BLaER1 (cell line): Measurements from ENCODE around the gene ATP5F1D.
A peak's percentile ranks its signal among the peaks of the same experiment; 100 is the strongest.

Source experiments
- H3K27ac ChIP-seq: shearing (Covaris generic); formaldehyde crosslinking; 2 replicates; pipeline ENCODE4 v1.8.1; 2022
- H3K27me3 ChIP-seq: shearing (Covaris generic); formaldehyde crosslinking; 2 replicates; pipeline ENCODE4 v1.8.1; 2022
- H3K36me3 ChIP-seq: shearing (Covaris generic); formaldehyde crosslinking; 2 replicates; pipeline ENCODE4 v1.8.1; 2022
- H3K4me1 ChIP-seq: shearing (Covaris generic); formaldehyde crosslinking; 2 replicates; pipeline ENCODE4 v1.8.1; 2022
- H3K4me2 ChIP-seq: shearing (Covaris generic); formaldehyde crosslinking; 2 replicates; pipeline ENCODE4 v1.8.1; 2022
- H3K4me3 ChIP-seq: shearing (Covaris generic); formaldehyde crosslinking; 2 replicates; pipeline ENCODE4 v1.8.1; 2022
- H3K9ac ChIP-seq: shearing (Covaris generic); formaldehyde crosslinking; 2 replicates; pipeline ENCODE4 v1.8.1; 2022
- H3K9me3 ChIP-seq: shearing (Covaris generic); formaldehyde crosslinking; 2 replicates; pipeline ENCODE4 v1.8.1; 2022
- H4K20me1 ChIP-seq: shearing (Covaris generic); formaldehyde crosslinking; 2 replicates; pipeline ENCODE4 v1.8.1; 2022
- Cebpa-rat ChIP-seq: shearing (Covaris generic); IDR thresholded peaks from 2 replicates; pipeline ENCODE4 v1.8.1; 2022

ATP5F1D gene

DNA sequence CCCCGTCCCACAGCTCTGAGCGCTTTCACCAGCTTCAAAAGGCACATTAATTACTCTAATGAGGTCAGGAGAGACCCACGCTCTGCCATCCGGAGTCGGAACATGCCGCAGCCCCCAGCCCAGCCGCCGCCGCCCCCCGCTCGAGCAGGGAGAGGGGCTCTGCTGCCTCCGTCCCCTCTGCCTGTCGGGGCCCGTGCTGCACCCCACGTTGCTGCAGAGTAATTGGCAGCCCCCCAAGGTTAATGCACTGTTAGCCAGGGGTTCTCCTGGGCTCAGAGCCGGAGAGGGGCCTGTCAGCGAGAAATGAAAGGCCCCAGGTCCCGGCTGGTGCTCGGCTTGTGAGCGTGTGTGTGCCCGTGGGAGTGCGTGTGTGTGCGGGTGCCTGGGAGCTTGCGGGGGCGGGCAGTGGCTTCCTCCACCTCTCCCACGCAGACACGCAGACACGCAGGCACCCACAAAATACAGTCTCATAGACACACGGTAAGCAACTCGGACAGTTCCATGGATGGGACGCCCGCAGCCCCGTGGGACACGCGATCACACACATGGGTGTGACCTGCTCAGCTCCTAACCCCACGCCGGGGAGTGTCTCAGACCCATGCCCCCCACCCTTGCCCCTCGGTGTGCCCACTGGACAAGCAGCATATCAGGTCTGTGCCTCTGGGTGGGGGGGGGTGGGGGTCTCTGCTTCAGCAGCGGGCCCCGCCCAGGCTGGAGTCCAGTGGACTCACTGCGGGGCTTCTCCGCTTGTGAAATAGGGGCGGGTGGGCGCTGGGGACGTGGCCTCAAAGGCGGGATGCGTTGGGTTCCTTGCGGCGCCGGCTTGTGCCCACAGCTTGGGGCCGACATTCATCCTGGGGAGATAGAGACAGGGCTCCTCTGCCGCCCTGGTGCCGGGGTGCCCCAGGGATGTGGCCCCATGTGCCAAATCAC lies 39.4 kb downstream of the ATP5F1D start:
- Histone ChIP-seq H3K27ac (no peak overlapping the region), H3K4me1 (peaks cover 32% of the 10 kb centered on the region), H4K20me1 (peaks cover 50% of the 10 kb centered on the region), H3K36me3 (peaks cover 27% of the 10 kb centered on the region), H3K4me3 (no peak overlapping the region), H3K27me3 (peaks cover 33% of the 10 kb centered on the region), H3K9ac (no peak overlapping the region), H3K4me2 (no peak overlapping the region), H3K9me3 (no peaks in the 10 kb centered on the region)
- TF ChIP-seq Cebpa-rat: no peak

DNA sequence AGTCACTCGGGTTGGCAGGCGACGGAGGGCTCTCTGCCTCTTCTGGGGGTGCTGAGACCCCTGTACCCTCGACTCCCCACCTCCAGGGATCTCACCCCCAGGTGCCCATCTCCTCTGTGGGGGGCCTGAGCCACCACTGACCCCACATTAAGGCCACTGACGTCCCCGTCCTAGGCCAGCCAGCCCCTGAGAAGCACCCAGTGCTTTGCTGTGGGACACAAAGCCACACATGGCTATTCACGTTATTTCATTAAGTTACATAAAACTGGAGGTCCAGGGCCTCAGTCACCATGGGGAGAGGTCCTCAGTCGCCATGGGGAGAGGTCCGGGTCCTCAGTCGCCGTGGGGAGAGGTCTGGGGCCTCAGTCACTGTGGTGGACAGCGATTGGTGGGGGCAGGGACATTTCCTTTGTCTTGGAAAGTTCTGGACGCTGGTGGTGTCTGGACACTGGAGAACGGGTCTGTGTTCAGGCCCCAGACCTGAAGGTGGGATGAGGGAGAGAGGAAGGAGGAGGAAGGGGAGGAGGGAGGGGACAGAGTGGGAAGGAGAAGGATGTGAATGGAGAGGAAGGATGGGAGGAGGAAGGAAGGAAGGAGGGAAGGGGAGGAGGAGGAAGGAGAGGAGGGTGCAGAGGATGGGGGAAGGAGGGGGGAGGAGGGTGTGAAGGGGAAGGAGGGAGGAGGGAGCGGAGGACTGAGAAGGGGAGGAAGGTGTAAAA lies 40.2 kb downstream of the ATP5F1D start:
- H3K9ac ChIP-seq: no peak overlapping the region
- peaks cover 46% of the 10 kb centered on the region for H4K20me1 ChIP-seq
- no peak overlapping the region for H3K4me2 ChIP-seq
- H3K4me3 ChIP-seq: no peak overlapping the region
- no peak overlapping the region for H3K27ac ChIP-seq
- H3K9me3 ChIP-seq: no peaks in the 10 kb centered on the region
- H3K36me3 ChIP-seq: peaks cover 27% of the 10 kb centered on the region
- peaks cover 41% of the 10 kb centered on the region for H3K27me3 ChIP-seq
- peaks cover 31% of the 10 kb centered on the region for H3K4me1 ChIP-seq
- no peak for TF ChIP-seq Cebpa-rat

DNA sequence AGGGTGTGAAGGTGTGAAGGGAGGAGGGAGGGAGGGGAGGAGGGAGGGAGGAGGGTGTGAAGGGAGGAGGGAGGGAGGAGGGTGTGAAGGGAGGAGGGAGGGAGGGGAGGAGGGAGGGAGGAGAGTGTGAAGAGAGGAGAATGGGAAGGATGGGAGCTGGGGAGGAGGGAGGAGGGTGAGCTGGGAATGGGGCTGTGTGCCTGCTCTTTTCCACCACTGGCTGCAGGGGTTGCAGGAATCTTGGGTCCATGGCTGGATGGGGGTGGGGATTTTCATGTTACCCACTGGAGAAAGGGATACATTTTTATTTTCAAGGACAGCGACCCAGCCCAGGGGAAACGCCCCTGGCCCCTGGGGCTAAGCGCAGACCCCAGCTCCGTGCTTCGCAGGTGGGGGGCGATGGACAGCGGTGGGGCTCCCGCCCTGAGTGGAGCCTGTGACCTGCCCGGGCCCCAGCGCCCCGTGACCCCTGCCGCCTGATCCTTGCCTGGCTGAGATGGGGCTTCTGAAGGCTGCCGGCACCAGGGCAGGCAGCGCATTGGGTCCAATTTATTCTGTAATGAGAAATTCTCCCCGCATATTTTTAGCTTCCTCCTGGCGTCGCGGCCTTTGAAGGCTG lies 41.1 kb downstream of the ATP5F1D start:
- no peak overlapping the region for H3K9ac ChIP-seq
- no peak overlapping the region for H3K4me3 ChIP-seq
- H3K9me3 ChIP-seq: no peaks in the 10 kb centered on the region
- H3K4me1 ChIP-seq: peaks cover 31% of the 10 kb centered on the region
- peaks cover 49% of the 10 kb centered on the region for H4K20me1 ChIP-seq
- no peak for TF ChIP-seq Cebpa-rat
- peaks cover 51% of the 10 kb centered on the region for H3K27me3 ChIP-seq
- H3K4me2 ChIP-seq: no peak overlapping the region
- H3K36me3 ChIP-seq: peaks cover 20% of the 10 kb centered on the region
- H3K27ac ChIP-seq: no peak overlapping the region

DNA sequence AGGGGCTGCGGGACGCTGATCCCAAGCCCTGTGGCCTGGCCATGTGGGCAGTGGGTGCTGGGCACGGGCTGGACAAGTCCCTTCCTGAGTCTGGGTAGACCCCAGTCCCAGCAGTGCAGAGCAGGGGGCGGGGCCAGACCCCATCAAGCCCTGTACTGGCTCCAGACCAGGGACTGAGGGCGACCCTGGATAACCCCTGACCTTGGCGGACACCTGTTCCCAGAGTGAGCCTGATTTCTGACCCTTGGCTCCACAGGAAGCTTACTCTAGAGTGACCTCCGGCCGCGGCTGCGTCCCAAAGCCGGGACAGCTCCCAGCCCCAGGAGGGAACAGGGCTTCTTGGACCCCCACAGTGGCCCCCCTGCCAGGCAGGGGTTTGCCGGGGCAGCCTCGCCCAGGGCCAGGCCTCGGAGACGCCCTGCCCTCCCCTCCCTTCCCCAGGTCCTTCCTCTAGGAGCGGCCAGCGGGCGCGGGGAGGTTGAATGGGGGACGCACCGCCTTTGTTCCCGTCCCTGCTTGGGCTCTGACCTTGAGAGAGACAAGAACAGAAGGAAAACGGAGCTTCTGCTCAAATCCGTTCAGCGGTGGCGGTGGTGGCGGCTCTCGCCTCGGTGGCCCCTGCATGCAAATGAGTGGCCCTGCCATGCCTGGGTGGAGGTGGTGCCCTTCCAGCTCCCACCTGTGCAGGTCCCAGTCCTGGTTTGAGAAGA lies 41.8 kb downstream of the ATP5F1D start:
- no peak overlapping the region for H3K4me3 ChIP-seq
- H4K20me1 ChIP-seq: peaks cover 55% of the 10 kb centered on the region
- no peaks in the 10 kb centered on the region for H3K9me3 ChIP-seq
- H3K4me2 ChIP-seq: no peak overlapping the region
- peaks cover 30% of the 10 kb centered on the region for H3K4me1 ChIP-seq
- H3K36me3 ChIP-seq: peaks cover 13% of the 10 kb centered on the region
- H3K27ac ChIP-seq: no peak overlapping the region
- H3K9ac ChIP-seq: no peak overlapping the region
- no peak for TF ChIP-seq Cebpa-rat
- H3K27me3 ChIP-seq: peaks cover 58% of the 10 kb centered on the region

DNA sequence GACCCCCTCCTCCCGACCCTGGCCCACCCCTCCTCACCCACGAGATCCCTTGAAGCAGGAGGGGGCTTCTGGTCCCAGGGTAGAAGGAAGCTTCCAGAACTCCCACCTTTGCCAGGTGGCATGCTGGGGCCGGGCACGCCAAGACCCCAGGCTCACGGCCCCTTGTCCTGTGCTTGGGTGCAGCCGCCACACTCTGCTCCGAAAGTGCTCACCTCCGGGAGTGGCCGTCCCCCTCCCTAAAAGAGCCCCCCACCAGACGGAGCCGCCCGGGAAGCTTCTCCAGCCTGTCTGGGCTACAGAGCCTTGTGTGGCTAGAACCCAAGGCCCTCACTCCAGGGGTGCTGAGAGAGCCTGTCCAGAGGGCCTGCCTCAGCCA lies 42.4 kb downstream of the ATP5F1D start:
- H3K27me3 ChIP-seq: peaks cover 63% of the 10 kb centered on the region

DNA sequence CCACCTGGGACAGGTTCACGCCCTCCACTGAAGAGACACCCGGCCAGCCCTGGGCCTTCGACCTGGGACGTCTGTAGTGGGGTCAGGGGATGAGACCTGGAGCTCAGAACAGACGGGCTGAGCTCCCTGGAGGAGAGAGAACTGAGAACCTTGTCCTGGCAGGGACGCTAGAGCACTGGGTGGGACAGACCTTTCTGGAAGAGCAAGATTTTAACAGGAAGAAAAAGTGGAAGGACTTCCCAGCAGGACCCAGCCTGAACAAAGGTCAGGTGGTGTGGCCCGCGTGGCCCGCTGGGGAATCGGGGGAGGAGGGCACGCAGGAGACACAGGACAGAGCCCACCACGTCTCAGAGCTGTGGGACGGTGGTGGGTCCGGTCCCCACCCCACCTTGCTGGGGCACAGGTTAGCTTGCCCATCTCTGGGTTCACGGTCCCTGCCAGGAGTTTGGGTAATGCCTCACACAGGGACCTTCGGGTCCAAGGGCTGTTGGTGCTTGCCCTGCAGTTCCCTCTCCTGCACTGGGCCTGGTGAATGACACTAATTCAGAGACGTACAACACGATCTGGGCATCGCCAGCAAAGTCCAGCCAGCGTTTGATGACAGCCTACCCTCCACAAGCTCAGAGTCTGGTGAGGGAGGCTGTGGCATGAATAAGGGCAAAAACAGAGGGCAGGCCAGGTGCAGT lies 42.9 kb downstream of the ATP5F1D start:
- peaks cover 2% of the 10 kb centered on the region for H3K36me3 ChIP-seq
- peaks cover 68% of the 10 kb centered on the region for H3K27me3 ChIP-seq
- no peak overlapping the region for H3K27ac ChIP-seq
- H4K20me1 ChIP-seq: peaks cover 57% of the 10 kb centered on the region
- no peak overlapping the region for H3K4me3 ChIP-seq
- no peak overlapping the region for H3K4me2 ChIP-seq
- no peak for TF ChIP-seq Cebpa-rat
- H3K9ac ChIP-seq: no peak overlapping the region
- no peaks in the 10 kb centered on the region for H3K9me3 ChIP-seq
- peaks cover 36% of the 10 kb centered on the region for H3K4me1 ChIP-seq

More for the DNA sequence above, 42.4 kb downstream of the ATP5F1D start:
- Histone ChIP-seq H3K36me3 (peaks cover 8% of the 10 kb centered on the region), H3K4me3 (no peak overlapping the region), H3K9ac (no peak overlapping the region), H4K20me1 (peaks cover 57% of the 10 kb centered on the region), H3K9me3 (no peaks in the 10 kb centered on the region), H3K4me2 (no peak overlapping the region), H3K27ac (no peak overlapping the region), H3K4me1 (peaks cover 36% of the 10 kb centered on the region)
- no peak for TF ChIP-seq Cebpa-rat

DNA sequence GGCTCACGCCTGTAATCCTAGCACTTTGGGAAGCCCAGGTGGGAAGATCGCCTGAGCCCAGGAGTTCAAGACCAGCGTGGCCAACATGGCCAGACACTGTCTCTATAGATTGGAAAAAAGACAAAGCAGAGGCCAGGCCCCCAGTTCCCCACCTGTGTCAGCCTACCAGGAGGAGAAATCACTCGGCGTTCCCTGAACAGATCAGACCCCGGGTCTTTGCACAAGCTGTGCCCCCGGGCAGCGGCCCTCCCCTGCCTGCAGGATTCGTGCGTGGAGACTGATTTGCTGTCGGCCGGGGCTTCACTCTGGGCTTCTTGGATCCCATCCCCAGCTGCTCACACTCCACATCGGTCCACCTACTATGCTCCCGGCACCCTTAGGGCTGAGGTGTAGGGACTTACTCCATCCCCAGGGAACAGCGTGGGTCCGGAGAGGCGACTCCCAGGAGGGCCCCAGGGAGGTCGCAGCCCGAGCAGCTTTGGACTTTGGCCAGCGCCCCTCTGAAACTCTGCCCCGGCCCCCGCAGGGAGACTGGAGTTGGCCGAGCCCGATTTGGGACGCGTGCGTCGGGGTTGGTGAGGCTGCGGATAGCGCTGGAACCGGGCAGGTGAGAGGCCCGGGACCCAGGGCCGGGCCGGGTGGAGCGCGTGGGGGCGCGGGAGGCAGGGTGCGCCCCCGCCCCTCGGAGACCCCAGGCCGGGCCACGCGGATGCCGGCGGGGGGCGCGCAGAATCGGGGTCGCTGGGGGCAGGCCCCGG lies 43.6 kb downstream of the ATP5F1D start:
- peaks cover 33% of the 10 kb centered on the region for H3K4me1 ChIP-seq
- no peaks in the 10 kb centered on the region for H3K9me3 ChIP-seq
- peaks cover 58% of the 10 kb centered on the region for H4K20me1 ChIP-seq
- peaks cover 71% of the 10 kb centered on the region for H3K27me3 ChIP-seq
- no peak overlapping the region for H3K27ac ChIP-seq
- H3K4me2 ChIP-seq: peak overlapping the region; percentile 98
- no peaks in the 10 kb centered on the region for H3K36me3 ChIP-seq
- TF ChIP-seq Cebpa-rat: no peak
- no peak overlapping the region for H3K9ac ChIP-seq
- H3K4me3 ChIP-seq: peak overlapping the region; percentile 72

DNA sequence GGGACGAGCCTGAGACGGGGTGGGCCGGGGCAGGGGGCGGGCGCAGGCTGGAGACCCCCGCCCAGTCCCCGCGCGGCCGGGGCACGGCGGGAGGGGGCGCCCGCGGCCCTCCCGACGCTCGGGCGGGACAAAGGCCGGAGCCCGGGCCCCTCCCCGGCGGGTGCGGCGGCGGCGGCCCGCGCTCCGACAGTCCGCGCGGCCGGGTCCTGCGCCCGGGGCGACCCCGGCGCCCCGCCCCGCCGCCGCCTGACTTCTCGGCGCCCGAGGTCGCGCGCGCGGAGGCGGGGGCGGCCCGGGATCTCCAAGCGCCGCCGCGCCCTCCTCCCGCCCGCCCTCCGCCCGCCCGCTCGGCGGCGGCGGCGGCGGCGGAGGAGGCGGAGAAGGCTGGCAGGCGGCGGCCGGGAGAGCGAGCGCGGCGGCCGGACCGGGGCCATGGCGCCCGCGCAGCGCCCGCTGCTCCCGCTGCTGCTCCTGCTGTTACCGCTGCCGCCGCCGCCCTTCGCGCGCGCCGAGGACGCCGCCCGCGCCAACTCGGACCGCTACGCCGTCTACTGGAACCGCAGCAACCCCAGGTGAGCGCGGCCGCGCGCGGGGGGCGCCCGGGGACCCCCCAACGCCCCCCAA lies 44.3 kb downstream of the ATP5F1D start, which contains the start of gene EFNA2:
TSS of gene EFNA2 (plus strand) at position 137 of the 624 bp plus-strand sequence. CDS start at position 433, 296 bp downstream.
- peak within 1 kb of the TSS; percentile 53; the same call in 1 of the 2 replicates for H3K27ac ChIP-seq
- H3K4me3 ChIP-seq: peak within 1 kb of the TSS; percentile 72
- TF ChIP-seq Cebpa-rat: no peak
- no peaks in the 10 kb centered on the region for H3K36me3 ChIP-seq
- peaks cover 78% of the 10 kb centered on the region for H3K27me3 ChIP-seq
- peaks cover 61% of the 10 kb centered on the region for H4K20me1 ChIP-seq
- H3K4me2 ChIP-seq: peak within 1 kb of the TSS; percentile 98
- H3K9me3 ChIP-seq: no peaks in the 10 kb centered on the region
- peaks cover 40% of the 10 kb centered on the region for H3K4me1 ChIP-seq
- H3K9ac ChIP-seq: peak within 1 kb of the TSS; percentile 60
